ENCODE data around the gene RNF215. TPM values are rescaled to one million over a fixed set of nuclear protein-coding genes. Genes with fewer than 3 reads are reported as not detected.

The RNF215 gene
- total RNA-seq, 2 experiments from 2014 or later, result 4.6 to 4.9 TPM

- POLR2A ChIA-PET, result no interaction called here
These were observed 4.2 kb downstream of the RNF215 start for GRCh38 chr22:30383061-30383460.

GRCh38 chr22:30382340-30382739, 4.9 kb downstream of the RNF215 start:
- DNase-seq (no peak), ATAC-seq (ENCODE audit: poor library complexity) (no peak)
- no peaks in the 10 kb centered on the region for H3K36me3 ChIP-seq (ENCODE audit: insufficient read depth, low read length)
- H3K9me3 Mint-ChIP-seq, result no peaks in the 10 kb centered on the region
- no peak overlapping the region for H3K27ac ChIP-seq (ENCODE audit: low read depth in 1 of 2, low read length in 2 of 2)
- no peaks in the 10 kb centered on the region for H3K9me3 ChIP-seq (ENCODE audit: control insufficient read depth in 1 of 2, insufficient read depth in 1 of 2, low read length in 2 of 2)
- H3K27me3 Mint-ChIP-seq, result no peaks in the 10 kb centered on the region
- H3K4me1 Mint-ChIP-seq (ENCODE audit: low read depth), result peaks cover 12% of the 10 kb centered on the region
- peaks cover 7% of the 10 kb centered on the region for H3K4me1 ChIP-seq (ENCODE audit: insufficient read depth, low read length)
- ChIA-PET POLR2A (no interaction called here), CTCF (interaction anchor here (1.0 kb wide), 1 partner anchor 119 kb away, joined by 4 read pairs; no protein-coding TSS in a partner anchor)
- H3K27ac Mint-ChIP-seq, result no peak overlapping the region
- H3K36me3 Mint-ChIP-seq (ENCODE audit: low read depth), result no peaks in the 10 kb centered on the region
- H3K4me3 Mint-ChIP-seq, result no peak overlapping the region
- no peak for TF ChIP-seq CTCF (IDR thresholded peaks at IDR 0.05)
- intact Hi-C loops (cut with DNase I, micrococcal nuclease), result no loop called here
- H3K4me3 ChIP-seq (ENCODE audit: low read length), result no peak overlapping the region
- H3K27me3 ChIP-seq (ENCODE audit: control insufficient read depth in 1 of 2, insufficient read depth in 2 of 2, low read length in 2 of 2), result no peaks in the 10 kb centered on the region

More at GRCh38 chr22:30383061-30383460, 4.2 kb downstream of the RNF215 start:
- H3K36me3 Mint-ChIP-seq (ENCODE audit: low read depth), result no peaks in the 10 kb centered on the region
- no peaks in the 10 kb centered on the region for H3K9me3 Mint-ChIP-seq
- CTCF ChIA-PET, result interaction anchor here (1.0 kb wide), 1 partner anchor 120 kb away, joined by 4 read pairs; no protein-coding TSS in a partner anchor
- no peak overlapping the region for H3K27ac Mint-ChIP-seq
- ATAC-seq (ENCODE audit: poor library complexity) (no peak), DNase-seq (no peak)
- H3K4me3 Mint-ChIP-seq, result no peak overlapping the region
- intact Hi-C loops (cut with DNase I, micrococcal nuclease), result no loop called here
- no peaks in the 10 kb centered on the region for H3K27me3 Mint-ChIP-seq
- Histone ChIP-seq H3K36me3 (ENCODE audit: insufficient read depth, low read length) (no peaks in the 10 kb centered on the region), H3K4me3 (ENCODE audit: low read length) (no peak overlapping the region), H3K9me3 (ENCODE audit: control insufficient read depth in 1 of 2, insufficient read depth in 1 of 2, low read length in 2 of 2) (no peaks in the 10 kb centered on the region), H3K27ac (ENCODE audit: low read depth in 1 of 2, low read length in 2 of 2) (no peak overlapping the region), H3K4me1 (ENCODE audit: insufficient read depth, low read length) (peaks cover 10% of the 10 kb centered on the region), H3K27me3 (ENCODE audit: control insufficient read depth in 1 of 2, insufficient read depth in 2 of 2, low read length in 2 of 2) (no peaks in the 10 kb centered on the region)
- H3K4me1 Mint-ChIP-seq (ENCODE audit: low read depth), result peaks cover 15% of the 10 kb centered on the region
- TF ChIP-seq CTCF (IDR thresholded peaks at IDR 0.05), result no peak

- intact Hi-C loops (cut with DNase I, micrococcal nuclease), result no loop called here
- no peaks in the 10 kb centered on the region for H3K9me3 ChIP-seq (ENCODE audit: control insufficient read depth in 1 of 2, insufficient read depth in 1 of 2, low read length in 2 of 2)
- H3K4me1 Mint-ChIP-seq (ENCODE audit: low read depth), result peaks cover 5% of the 10 kb centered on the region
- ChIA-PET POLR2A (interaction anchor here (0.7 to 1.5 kb wide), 2 partner anchors 24 to 93 kb away, joined by 3 read pairs; partner anchors contain the start of genes CCDC157 and SF3A1), CTCF (interaction anchor here (0.8 kb wide), 1 partner anchor 93 kb away, joined by 3 read pairs; no protein-coding TSS in a partner anchor)
- H3K27me3 ChIP-seq (ENCODE audit: control insufficient read depth in 1 of 2, insufficient read depth in 2 of 2, low read length in 2 of 2), result no peaks in the 10 kb centered on the region
- no peak overlapping the region for H3K4me3 ChIP-seq (ENCODE audit: low read length)
- H3K36me3 ChIP-seq (ENCODE audit: insufficient read depth, low read length), result no peaks in the 10 kb centered on the region
- no peak overlapping the region for H3K4me3 Mint-ChIP-seq
- H3K36me3 Mint-ChIP-seq (ENCODE audit: low read depth), result no peaks in the 10 kb centered on the region
- no peak for TF ChIP-seq CTCF (IDR thresholded peaks at IDR 0.05)
- DNase-seq (no peak), ATAC-seq (ENCODE audit: poor library complexity) (no peak)
- no peaks in the 10 kb centered on the region for H3K27me3 Mint-ChIP-seq
- no peak overlapping the region for H3K27ac ChIP-seq (ENCODE audit: low read depth in 1 of 2, low read length in 2 of 2)
- H3K27ac Mint-ChIP-seq, result no peak overlapping the region
- no peaks in the 10 kb centered on the region for H3K4me1 ChIP-seq (ENCODE audit: insufficient read depth, low read length)
- no peaks in the 10 kb centered on the region for H3K9me3 Mint-ChIP-seq
These were observed 5.9 kb downstream of the RNF215 start for GRCh38 chr22:30381264-30381663.

All from CD4-positive, alpha-beta T cell (primary cell).